Activated T-cell treated with anti-CD3 and anti-CD28 coated beads, Interleukin-2, amount 50 U/mL, for 48 hours (primary cell): ENCODE data around the gene PRM3.

Experiments used
- DNase-seq, 2 experiments: peaks; one replicate each; pipeline ENCODE4 v3.0.0-alpha.2; 2020

PRM3 gene

GRCh38 chr16:11280616-11281522 lies 7.4 kb upstream of the PRM3 start, which contains the start of gene PRM1:
Gene PRM1, minus strand, starts transcription at chr16:11281330. Its CDS starts 92 bp downstream, at chr16:11281238.
- no peak for DNase-seq

GRCh38 chr16:11278681-11279628 lies 5.5 kb upstream of the PRM3 start:
- DNase-seq, result no peak

GRCh38 chr16:11277607-11278337 lies 4.3 kb upstream of the PRM3 start:
- DNase-seq, result no peak

- no peak for DNase-seq
These were observed 3.6 kb upstream of the PRM3 start for GRCh38 chr16:11276896-11277593.

- no peak for DNase-seq
These were observed 2.9 kb upstream of the PRM3 start, which contains the start of gene PRM2 for GRCh38 chr16:11276143-11276895. Gene PRM2, minus strand, starts transcription at chr16:11276480. Its CDS starts 110 bp downstream, at chr16:11276370.

- no peak for DNase-seq
These were observed 1.5 kb upstream of the PRM3 start for GRCh38 chr16:11274964-11275363.

GRCh38 chr16:11273721-11274324 lies 394 bp upstream of the PRM3 start:
- DNase-seq, result no peak

GRCh38 chr16:11272484-11272883 lies 945 bp downstream of the PRM3 start:
- DNase-seq, result no peak

- DNase-seq, result no peak
These were observed 1.8 kb downstream of the PRM3 start for GRCh38 chr16:11271610-11272009.

GRCh38 chr16:11270602-11271162 lies 2.7 kb downstream of the PRM3 start:
- DNase-seq, result no peak

- DNase-seq, result no peak
These were observed 4.5 kb downstream of the PRM3 start, which contains the start of gene TNP2 for GRCh38 chr16:11268921-11269375. Gene TNP2, minus strand, starts transcription at chr16:11269325. Its CDS starts 63 bp downstream, at chr16:11269262.

- no peak for DNase-seq
These were observed 8.3 kb downstream of the PRM3 start for GRCh38 chr16:11265124-11265523.

- no peak for DNase-seq
These were observed 9.1 kb downstream of the PRM3 start for GRCh38 chr16:11264155-11264832.

GRCh38 chr16:11263737-11264136 lies 9.7 kb downstream of the PRM3 start:
- DNase-seq, result peak; percentile 74 to 76

GRCh38 chr16:11262915-11263314 lies 10.5 kb downstream of the PRM3 start:
- DNase-seq, result no peak

- DNase-seq, result no peak
These were observed 12.8 kb downstream of the PRM3 start for GRCh38 chr16:11260596-11260966.

- no peak for DNase-seq
These were observed 13.5 kb downstream of the PRM3 start for GRCh38 chr16:11259655-11260595.
